WTC11 (cell line): Measurements from ENCODE around the gene RPRD1B. TPM values are rescaled to one million over a fixed set of nuclear protein-coding genes. Genes with fewer than 3 reads are reported as not detected.
A peak's percentile ranks its signal among the peaks of the same experiment; 100 is the strongest.

ENCODE experiments used
- ATAC-seq: fragments of 200-7000 bp; cut with Tn5 transposase; 2 replicates; pipeline ENCODE4 v1.10.0; 2021; ENCODE audit warnings: mild to moderate bottlenecking, moderate library complexity
- CTCF ChIA-PET: fragments of 300-600 bp; sonication (Branson Sonifier 250); formaldehyde crosslinking; loops from one replicate; lab custom pipeline; 2021; ENCODE audit warnings: antibody characterized with exemption; lab: Charles Lee
- POLR2A ChIA-PET: fragments of 350-600 bp; sonication (Branson Sonifier 250); formaldehyde crosslinking; loops from one replicate; lab custom pipeline; 2021; ENCODE audit warnings: antibody characterized with exemption; lab: Charles Lee
- DNase-seq: peaks from one replicate; pipeline ENCODE4 v3.0.0; 2021; ENCODE audit warnings: low spot score
- H3K27ac Mint-ChIP-seq: 2 replicates; pipeline ENCODE4 v1.8.0; 2021; ENCODE audit warnings: mixed read lengths
- H3K27me3 Mint-ChIP-seq: 2 replicates; pipeline ENCODE4 v1.8.0; 2021; ENCODE audit warnings: low read depth, mild to moderate bottlenecking, moderate library complexity, mixed read lengths
- H3K36me3 Mint-ChIP-seq: 2 replicates; pipeline ENCODE4 v1.8.0; 2021; ENCODE audit warnings: mixed read lengths
- H3K4me1 Mint-ChIP-seq: 2 replicates; pipeline ENCODE4 v1.8.0; 2022; ENCODE audit warnings: mixed read lengths
- H3K4me3 Mint-ChIP-seq: 2 replicates; pipeline ENCODE4 v1.8.0; 2021; ENCODE audit warnings: mild to moderate bottlenecking, moderate library complexity, mixed read lengths
- H3K9me3 Mint-ChIP-seq: 2 replicates; pipeline ENCODE4 v1.8.0; 2021; ENCODE audit warnings: mixed read lengths
- FOXJ3 ChIP-seq: sonication (generic); formaldehyde crosslinking; IDR thresholded peaks from 2 replicates; pipeline ENCODE4 v1.9.0; 2021; ENCODE audit warnings: missing genetic modification reagents, mild to moderate bottlenecking, borderline replicate concordance
- GABPB1 ChIP-seq: sonication (generic); formaldehyde crosslinking; IDR thresholded peaks from 2 replicates; pipeline ENCODE4 v1.8.1; 2023; ENCODE audit warnings: mild to moderate bottlenecking, missing genetic modification reagents
- NFE2L1 ChIP-seq: sonication (generic); formaldehyde crosslinking; IDR thresholded peaks from 2 replicates; pipeline ENCODE4 v1.8.1; 2023; ENCODE audit warnings: missing genetic modification reagents
- SMAD4 ChIP-seq: sonication (generic); formaldehyde crosslinking; IDR thresholded peaks from 2 replicates; pipeline ENCODE4 v1.8.0; 2022; ENCODE audit warnings: mild to moderate bottlenecking, missing genetic modification reagents
- SOX15 ChIP-seq: fragments of 250-450 bp; sonication (Bioruptor Pico); IDR thresholded peaks from 2 replicates; pipeline ENCODE4 v1.9.0; 2021; ENCODE audit warnings: mild to moderate bottlenecking
- ZBTB21 ChIP-seq: sonication (generic); formaldehyde crosslinking; IDR thresholded peaks from 2 replicates; pipeline ENCODE4 v1.8.1; 2023; ENCODE audit warnings: mild to moderate bottlenecking, missing genetic modification reagents, borderline replicate concordance
- ZNF263 ChIP-seq: sonication (generic); formaldehyde crosslinking; IDR thresholded peaks from 2 replicates; pipeline ENCODE4 v1.8.1; 2022; ENCODE audit warnings: low read depth, mild to moderate bottlenecking, moderate library complexity, missing genetic modification reagents
- ZNF423 ChIP-seq: fragments of 250-450 bp; sonication (Bioruptor Pico); IDR thresholded peaks from 2 replicates; pipeline ENCODE4 v2.1.2; 2022; ENCODE audit warnings: mild to moderate bottlenecking, moderate library complexity
- total RNA-seq: library from RNA; stranded (reverse); gene quantifications from 3 replicates; pipeline ENCODE4 v1.2.3, GENCODE V29; 2021
- TF ChIP-seq, protein P1 (sequence below): sonication (generic); formaldehyde crosslinking; IDR thresholded peaks from 2 replicates; pipeline ENCODE4 v1.8.1; 2022; ENCODE audit warnings: low read depth, mild to moderate bottlenecking, moderate library complexity, missing genetic modification reagents, borderline replicate concordance
- TF ChIP-seq, protein P2 (sequence below): sonication (generic); formaldehyde crosslinking; IDR thresholded peaks from 2 replicates; pipeline ENCODE4 v1.8.1; 2023; ENCODE audit warnings: mild to moderate bottlenecking, missing genetic modification reagents
- TF ChIP-seq, protein P3 (sequence below): sonication (generic); formaldehyde crosslinking; IDR thresholded peaks from 2 replicates; pipeline ENCODE4 v1.8.1; 2022; ENCODE audit warnings: missing genetic modification reagents, borderline replicate concordance
- TF ChIP-seq, protein P4 (sequence below): sonication (generic); formaldehyde crosslinking; IDR thresholded peaks from 2 replicates; pipeline ENCODE4 v1.8.0; 2023; ENCODE audit warnings: missing genetic modification reagents, mild to moderate bottlenecking, borderline replicate concordance
- TF ChIP-seq, protein P5 (sequence below): sonication (generic); formaldehyde crosslinking; IDR thresholded peaks from 2 replicates; pipeline ENCODE4 v1.8.0; 2022; ENCODE audit warnings: mild to moderate bottlenecking, missing genetic modification reagents
- TF ChIP-seq, protein P6 (sequence below): fragments of 250-450 bp; sonication (Bioruptor Pico); IDR thresholded peaks from 2 replicates; pipeline ENCODE4 v1.9.0; 2021; ENCODE audit warnings: mild to moderate bottlenecking

The RPRD1B gene
- total RNA-seq, 1 experiment from 2014 or later: 21.4 TPM

DNA sequence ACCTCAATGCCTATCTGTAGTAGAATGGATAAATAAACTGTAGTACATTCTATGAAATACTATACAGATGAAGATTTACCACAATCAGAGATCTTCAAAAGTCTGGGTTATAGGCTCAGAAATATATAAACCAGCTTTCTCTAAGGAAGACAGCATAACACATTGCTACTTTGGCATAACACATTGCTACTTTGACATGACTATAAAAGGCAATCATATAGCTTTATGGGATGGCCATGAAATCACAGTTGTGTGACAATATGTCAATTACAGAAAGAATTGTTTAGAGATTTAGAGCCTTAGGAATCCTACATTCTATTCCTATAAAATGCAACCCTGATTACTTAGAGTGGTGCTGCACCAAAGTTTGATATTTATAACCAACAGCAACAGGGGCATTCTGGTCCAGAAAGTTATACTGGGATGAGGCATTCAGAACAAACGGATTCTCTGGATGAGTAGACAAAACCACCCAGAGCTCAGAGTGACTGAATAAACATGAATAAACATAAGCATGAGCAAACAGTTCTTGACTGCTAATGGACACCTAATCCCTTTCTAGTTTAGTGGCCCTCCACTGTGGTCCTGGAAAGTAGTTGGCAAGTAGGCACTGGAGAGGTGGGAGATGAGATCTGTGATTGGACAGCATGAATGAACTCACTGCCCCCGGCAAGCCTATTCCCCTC lies 12.3 kb upstream of the RPRD1B start:
- TF ChIP-seq, protein P1, sequence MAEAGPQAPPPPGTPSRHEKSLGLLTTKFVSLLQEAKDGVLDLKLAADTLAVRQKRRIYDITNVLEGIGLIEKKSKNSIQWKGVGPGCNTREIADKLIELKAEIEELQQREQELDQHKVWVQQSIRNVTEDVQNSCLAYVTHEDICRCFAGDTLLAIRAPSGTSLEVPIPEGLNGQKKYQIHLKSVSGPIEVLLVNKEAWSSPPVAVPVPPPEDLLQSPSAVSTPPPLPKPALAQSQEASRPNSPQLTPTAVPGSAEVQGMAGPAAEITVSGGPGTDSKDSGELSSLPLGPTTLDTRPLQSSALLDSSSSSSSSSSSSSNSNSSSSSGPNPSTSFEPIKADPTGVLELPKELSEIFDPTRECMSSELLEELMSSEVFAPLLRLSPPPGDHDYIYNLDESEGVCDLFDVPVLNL (CRISPR knock-in tag): no peak
- TF ChIP-seq, protein P2, sequence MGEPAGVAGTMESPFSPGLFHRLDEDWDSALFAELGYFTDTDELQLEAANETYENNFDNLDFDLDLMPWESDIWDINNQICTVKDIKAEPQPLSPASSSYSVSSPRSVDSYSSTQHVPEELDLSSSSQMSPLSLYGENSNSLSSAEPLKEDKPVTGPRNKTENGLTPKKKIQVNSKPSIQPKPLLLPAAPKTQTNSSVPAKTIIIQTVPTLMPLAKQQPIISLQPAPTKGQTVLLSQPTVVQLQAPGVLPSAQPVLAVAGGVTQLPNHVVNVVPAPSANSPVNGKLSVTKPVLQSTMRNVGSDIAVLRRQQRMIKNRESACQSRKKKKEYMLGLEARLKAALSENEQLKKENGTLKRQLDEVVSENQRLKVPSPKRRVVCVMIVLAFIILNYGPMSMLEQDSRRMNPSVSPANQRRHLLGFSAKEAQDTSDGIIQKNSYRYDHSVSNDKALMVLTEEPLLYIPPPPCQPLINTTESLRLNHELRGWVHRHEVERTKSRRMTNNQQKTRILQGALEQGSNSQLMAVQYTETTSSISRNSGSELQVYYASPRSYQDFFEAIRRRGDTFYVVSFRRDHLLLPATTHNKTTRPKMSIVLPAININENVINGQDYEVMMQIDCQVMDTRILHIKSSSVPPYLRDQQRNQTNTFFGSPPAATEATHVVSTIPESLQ (CRISPR knock-in tag): no peak
- no peak for TF ChIP-seq SOX15 (CRISPR knock-in tag)
- TF ChIP-seq ZNF263 (CRISPR knock-in tag): no peak
- TF ChIP-seq ZNF423 (CRISPR knock-in tag): no peak
- no peak for TF ChIP-seq FOXJ3 (CRISPR knock-in tag)
- peaks cover 40% of the 10 kb centered on the region for H3K36me3 Mint-ChIP-seq
- H3K9me3 Mint-ChIP-seq: peaks cover 28% of the 10 kb centered on the region
- H3K27ac Mint-ChIP-seq: no peak overlapping the region
- no peak for DNase-seq
- H3K4me1 Mint-ChIP-seq: no peaks in the 10 kb centered on the region; the same call in 1 of the 2 replicates
- ATAC-seq: no peak
- CTCF ChIA-PET: no interaction called here
- H3K27me3 Mint-ChIP-seq: no peaks in the 10 kb centered on the region
- no peak overlapping the region for H3K4me3 Mint-ChIP-seq
- POLR2A ChIA-PET: no interaction called here

DNA sequence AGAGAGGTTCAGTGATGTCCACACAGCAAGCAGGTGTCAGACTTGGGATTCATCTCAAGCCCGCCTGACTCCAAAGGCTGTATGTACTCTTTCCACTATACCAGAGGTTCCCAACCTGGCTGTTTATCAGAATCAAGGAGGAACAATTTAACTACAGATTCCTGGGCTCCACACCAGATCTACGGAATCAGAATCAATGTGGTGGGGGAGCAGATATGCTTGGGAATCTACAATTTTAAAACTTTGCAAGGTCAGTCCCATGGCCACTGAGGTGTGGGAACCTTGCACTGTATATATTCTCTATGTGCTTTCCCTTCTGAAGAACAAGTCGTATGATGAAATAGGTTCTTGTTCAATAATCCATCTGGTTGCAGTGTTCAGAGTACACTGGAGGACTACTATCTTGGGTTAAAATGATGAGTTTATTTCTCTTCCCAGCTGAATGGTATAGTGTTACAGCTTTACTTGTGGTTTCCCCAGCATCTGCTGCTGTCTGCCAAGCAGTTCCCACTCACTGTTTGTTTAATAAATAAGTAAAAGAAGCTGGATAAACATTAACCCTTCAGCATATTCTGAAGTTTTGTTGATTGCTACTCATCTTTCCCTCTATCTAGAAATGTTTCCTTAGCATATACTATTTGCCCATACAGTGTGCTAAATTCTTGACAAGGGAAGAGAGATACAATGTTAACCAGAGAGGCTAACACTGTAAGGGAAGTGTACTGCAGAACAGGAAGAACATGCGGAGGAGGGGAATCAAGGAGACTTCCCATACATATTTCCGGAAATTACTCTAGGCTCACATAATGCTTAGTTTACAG lies 10.2 kb upstream of the RPRD1B start:
- CTCF ChIA-PET: no interaction called here

DNA sequence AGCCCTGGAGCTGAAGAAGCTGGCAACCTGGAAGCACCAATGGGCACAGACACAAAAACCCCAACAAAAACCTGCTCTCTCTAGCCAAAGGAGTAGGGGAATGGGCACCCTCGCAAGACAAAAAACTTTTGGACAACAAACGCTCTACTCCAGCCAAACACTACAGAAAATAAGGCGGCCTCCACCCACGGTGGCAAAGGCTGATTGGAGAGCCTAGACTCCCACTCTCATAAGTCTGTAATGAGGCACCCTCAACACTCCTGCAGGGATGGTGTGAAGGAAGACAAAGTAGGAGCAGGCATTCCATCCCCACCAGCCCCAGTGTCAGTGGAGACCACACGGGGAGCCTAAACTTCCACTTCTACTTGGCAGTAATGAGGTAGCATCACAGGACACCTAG lies 9.1 kb upstream of the RPRD1B start:
- H3K4me3 Mint-ChIP-seq: no peak overlapping the region
- H3K27ac Mint-ChIP-seq: no peak overlapping the region
- H3K4me1 Mint-ChIP-seq: peaks cover 18% of the 10 kb centered on the region
- H3K36me3 Mint-ChIP-seq: peaks cover 7% of the 10 kb centered on the region
- peaks cover 5% of the 10 kb centered on the region for H3K9me3 Mint-ChIP-seq
- TF ChIP-seq NFE2L1 (CRISPR knock-in tag): no peak
- TF ChIP-seq, protein P3, sequence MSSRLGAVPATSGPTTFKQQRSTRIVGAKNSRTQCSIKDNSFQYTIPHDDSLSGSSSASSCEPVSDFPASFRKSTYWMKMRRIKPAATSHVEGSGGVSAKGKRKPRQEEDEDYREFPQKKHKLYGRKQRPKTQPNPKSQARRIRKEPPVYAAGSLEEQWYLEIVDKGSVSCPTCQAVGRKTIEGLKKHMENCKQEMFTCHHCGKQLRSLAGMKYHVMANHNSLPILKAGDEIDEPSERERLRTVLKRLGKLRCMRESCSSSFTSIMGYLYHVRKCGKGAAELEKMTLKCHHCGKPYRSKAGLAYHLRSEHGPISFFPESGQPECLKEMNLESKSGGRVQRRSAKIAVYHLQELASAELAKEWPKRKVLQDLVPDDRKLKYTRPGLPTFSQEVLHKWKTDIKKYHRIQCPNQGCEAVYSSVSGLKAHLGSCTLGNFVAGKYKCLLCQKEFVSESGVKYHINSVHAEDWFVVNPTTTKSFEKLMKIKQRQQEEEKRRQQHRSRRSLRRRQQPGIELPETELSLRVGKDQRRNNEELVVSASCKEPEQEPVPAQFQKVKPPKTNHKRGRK (CRISPR knock-in tag): no peak
- TF ChIP-seq, protein P4, sequence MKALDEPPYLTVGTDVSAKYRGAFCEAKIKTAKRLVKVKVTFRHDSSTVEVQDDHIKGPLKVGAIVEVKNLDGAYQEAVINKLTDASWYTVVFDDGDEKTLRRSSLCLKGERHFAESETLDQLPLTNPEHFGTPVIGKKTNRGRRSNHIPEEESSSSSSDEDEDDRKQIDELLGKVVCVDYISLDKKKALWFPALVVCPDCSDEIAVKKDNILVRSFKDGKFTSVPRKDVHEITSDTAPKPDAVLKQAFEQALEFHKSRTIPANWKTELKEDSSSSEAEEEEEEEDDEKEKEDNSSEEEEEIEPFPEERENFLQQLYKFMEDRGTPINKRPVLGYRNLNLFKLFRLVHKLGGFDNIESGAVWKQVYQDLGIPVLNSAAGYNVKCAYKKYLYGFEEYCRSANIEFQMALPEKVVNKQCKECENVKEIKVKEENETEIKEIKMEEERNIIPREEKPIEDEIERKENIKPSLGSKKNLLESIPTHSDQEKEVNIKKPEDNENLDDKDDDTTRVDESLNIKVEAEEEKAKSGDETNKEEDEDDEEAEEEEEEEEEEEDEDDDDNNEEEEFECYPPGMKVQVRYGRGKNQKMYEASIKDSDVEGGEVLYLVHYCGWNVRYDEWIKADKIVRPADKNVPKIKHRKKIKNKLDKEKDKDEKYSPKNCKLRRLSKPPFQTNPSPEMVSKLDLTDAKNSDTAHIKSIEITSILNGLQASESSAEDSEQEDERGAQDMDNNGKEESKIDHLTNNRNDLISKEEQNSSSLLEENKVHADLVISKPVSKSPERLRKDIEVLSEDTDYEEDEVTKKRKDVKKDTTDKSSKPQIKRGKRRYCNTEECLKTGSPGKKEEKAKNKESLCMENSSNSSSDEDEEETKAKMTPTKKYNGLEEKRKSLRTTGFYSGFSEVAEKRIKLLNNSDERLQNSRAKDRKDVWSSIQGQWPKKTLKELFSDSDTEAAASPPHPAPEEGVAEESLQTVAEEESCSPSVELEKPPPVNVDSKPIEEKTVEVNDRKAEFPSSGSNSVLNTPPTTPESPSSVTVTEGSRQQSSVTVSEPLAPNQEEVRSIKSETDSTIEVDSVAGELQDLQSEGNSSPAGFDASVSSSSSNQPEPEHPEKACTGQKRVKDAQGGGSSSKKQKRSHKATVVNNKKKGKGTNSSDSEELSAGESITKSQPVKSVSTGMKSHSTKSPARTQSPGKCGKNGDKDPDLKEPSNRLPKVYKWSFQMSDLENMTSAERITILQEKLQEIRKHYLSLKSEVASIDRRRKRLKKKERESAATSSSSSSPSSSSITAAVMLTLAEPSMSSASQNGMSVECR: no peak
- TF ChIP-seq, protein P5, sequence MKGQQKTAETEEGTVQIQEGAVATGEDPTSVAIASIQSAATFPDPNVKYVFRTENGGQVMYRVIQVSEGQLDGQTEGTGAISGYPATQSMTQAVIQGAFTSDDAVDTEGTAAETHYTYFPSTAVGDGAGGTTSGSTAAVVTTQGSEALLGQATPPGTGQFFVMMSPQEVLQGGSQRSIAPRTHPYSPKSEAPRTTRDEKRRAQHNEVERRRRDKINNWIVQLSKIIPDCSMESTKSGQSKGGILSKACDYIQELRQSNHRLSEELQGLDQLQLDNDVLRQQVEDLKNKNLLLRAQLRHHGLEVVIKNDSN (CRISPR knock-in tag): no peak
- no peak for TF ChIP-seq ZBTB21 (CRISPR knock-in tag)
- no peak for TF ChIP-seq SMAD4 (CRISPR knock-in tag)
- H3K27me3 Mint-ChIP-seq: no peaks in the 10 kb centered on the region
- DNase-seq (no peak), ATAC-seq (no peak)
- CTCF ChIA-PET: no interaction called here
- POLR2A ChIA-PET: no interaction called here

More for the DNA sequence above, 10.2 kb upstream of the RPRD1B start:
- H3K9me3 Mint-ChIP-seq: peaks cover 15% of the 10 kb centered on the region
- no peak for DNase-seq
- no peak overlapping the region for H3K4me3 Mint-ChIP-seq
- H3K36me3 Mint-ChIP-seq: peaks cover 18% of the 10 kb centered on the region
- no peaks in the 10 kb centered on the region for H3K27me3 Mint-ChIP-seq
- POLR2A ChIA-PET: no interaction called here
- no peak overlapping the region for H3K27ac Mint-ChIP-seq
- peaks cover 8% of the 10 kb centered on the region for H3K4me1 Mint-ChIP-seq
- TF ChIP-seq, protein P6, sequence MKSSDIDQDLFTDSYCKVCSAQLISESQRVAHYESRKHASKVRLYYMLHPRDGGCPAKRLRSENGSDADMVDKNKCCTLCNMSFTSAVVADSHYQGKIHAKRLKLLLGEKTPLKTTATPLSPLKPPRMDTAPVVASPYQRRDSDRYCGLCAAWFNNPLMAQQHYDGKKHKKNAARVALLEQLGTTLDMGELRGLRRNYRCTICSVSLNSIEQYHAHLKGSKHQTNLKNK (CRISPR knock-in tag): no peak
- TF ChIP-seq GABPB1 (CRISPR knock-in tag): peak; percentile 82
- ATAC-seq: no peak
